ENCODE measurements around the gene DGCR2.

- TF ChIP-seq EZH2 (IDR thresholded peaks at IDR 0.05; ENCODE audit: insufficient read depth, poor library complexity, severe bottlenecking) (no peak), EZH2phosphoT487 (IDR thresholded peaks at IDR 0.05; ENCODE audit: insufficient read depth, low read depth) (no peak)
Measured at GRCh38 chr22:19040888-19041703, 81.1 kb downstream of the DGCR2 start.

Measured in GM23248 (cell line).